GM12878 (cell line): ENCODE data around the gene CCNB1. TPM values are rescaled to one million over a fixed set of nuclear protein-coding genes. Genes with fewer than 3 reads are reported as not detected.

Experiments used
- ATAC-seq: fragments of 200-7000 bp; cut with Tn5 transposase; 3 replicates; pipeline ENCODE4 v1.9.1; 2020; ENCODE audit warnings: mild to moderate bottlenecking, moderate library complexity
- BruUV-seq: library from RNA; stranded (reverse); fragments of 400-500 nt; replicated peaks from 2 replicates; lab custom pipeline; 2021; lab: Mats Ljungman, UMichigan
- CTCF ChIA-PET: fragments of 300-600 bp; sonication (Branson Sonifier 250); formaldehyde crosslinking; extraction: SDS; loops from one replicate; lab custom pipeline; 2021; ENCODE audit warnings: inconsistent platforms; lab: Yijun Ruan, JAX
- POLR2A ChIA-PET: fragments of 350-600 bp; formaldehyde crosslinking; extraction: SDS; loops from one replicate; lab custom pipeline; 2021; ENCODE audit warnings: inconsistent platforms; lab: Charles Lee
- RAD21 ChIA-PET: fragments of 300-600 bp; sonication (Branson Sonifier 250); formaldehyde crosslinking; loops from one replicate; lab custom pipeline; 2023; ENCODE audit warnings: antibody characterized with exemption; ENCODE audit not compliant: unreplicated experiment; lab: Charles Lee
- SMC1A ChIA-PET: fragments of 300-600 bp; sonication (Branson Sonifier 250); formaldehyde crosslinking; loops from one replicate; lab custom pipeline; 2023; ENCODE audit not compliant: unreplicated experiment, uncharacterized antibody; lab: Charles Lee
- DNase-seq: peaks from one replicate; pipeline ENCODE4 v3.0.0-alpha.2; 2011; ENCODE audit warnings: low read depth, low spot score
- FAIRE-seq: peaks from 3 replicates; lab custom pipeline; 2011; peaks lifted over from hg19 to GRCh38; lab: Jason Lieb, UNC
- H2AFZ ChIP-seq: 2 replicates; pipeline ENCODE4 v1.6.0; 2011; ENCODE audit warnings: low read depth, low read length, control low read depth; ENCODE audit not compliant: control insufficient read depth
- H3K27ac ChIP-seq: 2 replicates; pipeline ENCODE4 v1.5.1; 2011; ENCODE audit warnings: control low read depth; ENCODE audit not compliant: control insufficient read depth, insufficient read depth
- H3K27me3 ChIP-seq, 2 experiments: replicated peaks in 1 of 2; 2 replicates each; pipeline versions ENCODE4 v1.6.0 to v1.6.1; 2011; ENCODE audit warnings: low read length in 1 of 2; ENCODE audit not compliant: control insufficient read depth in 2 of 2, insufficient read depth in 2 of 2
- H3K36me3 ChIP-seq, 2 experiments: 2 replicates each; pipeline ENCODE4 v1.5.1; 2011; ENCODE audit warnings: low read length in 1 of 2; ENCODE audit not compliant: control insufficient read depth in 2 of 2, insufficient read depth in 2 of 2
- H3K4me1 ChIP-seq: 2 replicates; pipeline ENCODE4 v1.6.1; 2011; ENCODE audit warnings: mild to moderate bottlenecking, low read length, moderate library complexity, mixed read lengths; ENCODE audit not compliant: control insufficient read depth, insufficient read depth
- H3K4me2 ChIP-seq: 2 replicates; pipeline ENCODE4 v1.6.0; 2011; ENCODE audit warnings: control low read depth; ENCODE audit not compliant: control insufficient read depth, insufficient read depth
- H3K4me3 ChIP-seq: fragments of 200-600 bp; sonication (generic); 2 replicates; pipeline ENCODE4 v1.5.1; 2016
- H3K79me2 ChIP-seq: 2 replicates; pipeline ENCODE4 v1.6.0; 2011; ENCODE audit warnings: low read length; ENCODE audit not compliant: control insufficient read depth, insufficient read depth
- H3K9ac ChIP-seq: 2 replicates; pipeline ENCODE4 v1.8.0; 2011; ENCODE audit warnings: low read length, control low read depth, mixed read lengths; ENCODE audit not compliant: control insufficient read depth, insufficient read depth
- H3K9me3 ChIP-seq: replicated peaks from 3 replicates; pipeline ENCODE4 v1.5.1; 2011; ENCODE audit warnings: mild to moderate bottlenecking, low read length; ENCODE audit not compliant: control insufficient read depth, insufficient read depth
- H4K20me1 ChIP-seq: 2 replicates; pipeline ENCODE4 v1.6.0; 2011; ENCODE audit not compliant: control insufficient read depth, insufficient read depth
- BHLHE40 ChIP-seq, 2 experiments: fragments of 450-650 bp in 1 of 2; IDR thresholded peaks; 2 replicates each; pipeline ENCODE4 v1.6.1; 2011 to 2017; ENCODE audit warnings: low read depth in 2 of 2, borderline replicate concordance in 1 of 2, improper control_type of control experiment in 1 of 2, low read length in 1 of 2, mild to moderate bottlenecking in 1 of 2
- CHD4 ChIP-seq: fragments of 200-600 bp; sonication (generic); IDR thresholded peaks from 2 replicates; pipeline ENCODE4 v1.6.1; 2016; ENCODE audit warnings: mild to moderate bottlenecking
- CREM ChIP-seq: IDR thresholded peaks from 2 replicates; pipeline ENCODE4 v1.6.1; 2014; ENCODE audit warnings: antibody characterized with exemption, low read depth
- EED ChIP-seq: sonication (generic); IDR thresholded peaks from 2 replicates; pipeline ENCODE4 v1.6.1; 2016; ENCODE audit warnings: antibody characterized with exemption, low read depth
- EGR1 ChIP-seq, 2 experiments: IDR thresholded peaks; 1 replicate in 1 of 2; 2 replicates in 1 of 2; pipeline ENCODE4 v1.6.1; 2011 to 2012; ENCODE audit warnings: low read depth in 2 of 2, low read length in 2 of 2, borderline replicate concordance in 1 of 2, mild to moderate bottlenecking in 1 of 2, moderate library complexity in 1 of 2
- IKZF2 ChIP-seq, 2 experiments: fragments of 450-650 bp; IDR thresholded peaks; 2 replicates each; pipeline ENCODE4 v1.6.1; 2017; ENCODE audit warnings: mild to moderate bottlenecking in 2 of 2, moderate library complexity in 2 of 2
- MEF2B ChIP-seq: fragments of 450-650 bp; IDR thresholded peaks from 2 replicates; pipeline ENCODE4 v1.6.1; 2018; ENCODE audit warnings: mild to moderate bottlenecking, moderate library complexity; ENCODE audit not compliant: partially characterized antibody, poor library complexity, severe bottlenecking
- MTA2 ChIP-seq: fragments of 450-650 bp; IDR thresholded peaks from 2 replicates; pipeline ENCODE4 v1.6.1; 2016; ENCODE audit warnings: low read depth, mild to moderate bottlenecking, moderate library complexity
- NFIC ChIP-seq: IDR thresholded peaks from 2 replicates; pipeline ENCODE4 v1.6.1; 2012; ENCODE audit warnings: low read depth, mild to moderate bottlenecking, inconsistent platforms, low read length, moderate library complexity
- NR2C2 ChIP-seq: IDR thresholded peaks from 2 replicates; pipeline ENCODE4 v1.6.1; 2011; ENCODE audit warnings: borderline replicate concordance, low read depth; ENCODE audit not compliant: control insufficient read depth, insufficient read length
- POLR2AphosphoS5 ChIP-seq: IDR thresholded peaks from 2 replicates; pipeline ENCODE4 v1.6.1; 2011; ENCODE audit warnings: mild to moderate bottlenecking, low read length, inconsistent platforms
- POU2F2 ChIP-seq: IDR thresholded peaks from 3 replicates; pipeline ENCODE4 v1.6.1; 2011; ENCODE audit warnings: low read depth, mild to moderate bottlenecking, low read length, borderline replicate concordance
- RUNX3 ChIP-seq: IDR thresholded peaks from 2 replicates; pipeline ENCODE4 v1.6.1; 2012; ENCODE audit warnings: low read length, inconsistent platforms
- SPI1 ChIP-seq: IDR thresholded peaks from 2 replicates; pipeline ENCODE4 v1.6.1; 2011; ENCODE audit warnings: low read depth, mild to moderate bottlenecking, low read length, moderate library complexity, borderline replicate concordance; ENCODE audit not compliant: insufficient read depth
- SREBF2 ChIP-seq: IDR thresholded peaks from 2 replicates; pipeline ENCODE4 v1.6.1; 2012; ENCODE audit warnings: mild to moderate bottlenecking, low read length
- WRNIP1 ChIP-seq: IDR thresholded peaks from 2 replicates; pipeline ENCODE4 v1.6.1; 2011; ENCODE audit warnings: low read depth, low read length, improper control_type of control experiment, borderline replicate concordance
- WGBS: methylation state at CpG from one replicate; pipeline ENCODE4 v1.1.6; 2016; ENCODE audit warnings: low lambda C conversion rate; ENCODE audit not compliant: insufficient replicate concordance, insufficient coverage; ENCODE audit errors: missing lambda C conversion rate; 5-methylcytosine and 5-hydroxymethylcytosine counted together
- in situ Hi-C: fragments of 300-500 bp; cut with MboI; formaldehyde crosslinking; loops from 9 replicates; pipeline ENCODE4 v1.14.3; 2018; ENCODE audit warnings: mixed read lengths
- intact Hi-C: fragments of 100-400 bp; cut with micrococcal nuclease; formaldehyde crosslinking; loops from one replicate; pipeline ENCODE4 v1.14.2; 2022; ENCODE audit not compliant: unreplicated experiment
- polyA plus RNA-seq, 11 experiments: library from polyadenylated mRNA; depleted of rRNA in 4 of 11; unstranded in 6 of 11; stranded (reverse) in 5 of 11; fragments of >200 nt; fragmentation: Nextera tagmentation in 4 of 11; fragmentation: Illumina TruSeq in 1 of 11; extraction: Ambion mirVana in 4 of 11; extraction: Trizol in 1 of 11; gene quantifications; 1 replicate in 1 of 11; 2 replicates in 10 of 11; pipeline versions ENCODE4 v1.2.1 to v1.2.3, GENCODE V29; 2011 to 2016; ENCODE audit warnings: inconsistent platforms in 2 of 11, missing spikeins in 2 of 11, low read depth in 1 of 11
- total RNA-seq, 4 experiments: library from RNA; depleted of rRNA in 3 of 4; stranded (reverse); fragments of >200 nt in 3 of 4; fragmentation: Illumina TruSeq in 1 of 4; extraction: Trizol in 1 of 4; gene quantifications; 2 replicates each; pipeline versions ENCODE4 v1.2.1 to v1.2.3, GENCODE V29; 2013 to 2021
- TF ChIP-seq, protein P1 (sequence below): IDR thresholded peaks from 2 replicates; pipeline ENCODE4 v1.6.1; 2012; ENCODE audit warnings: low read length, inconsistent platforms

The CCNB1 gene
- total and polyA plus RNA-seq, 10 of the 15 experiments (the other 5 are each of a cell fraction or from before 2014, with no cell fraction given): 148 to 403 (median 210) TPM

GRCh38 chr5:69134126-69134525 lies 32.8 kb upstream of the CCNB1 start:
- ATAC-seq: no peak
- in situ Hi-C loops (no loop called here), intact Hi-C loops (no loop called here)
- ChIA-PET POLR2A (no interaction called here), CTCF (no interaction called here), SMC1A (no interaction called here), RAD21 (no interaction called here)
- no peak for DNase-seq
- Histone ChIP-seq H3K4me3 (no peak overlapping the region), H3K4me1 (peaks cover 6% of the 10 kb centered on the region), H2AFZ (no peak overlapping the region), H3K27ac (no peak overlapping the region), H3K79me2 (no peaks in the 10 kb centered on the region), H3K9ac (no peak overlapping the region), H4K20me1 (no peaks in the 10 kb centered on the region), H3K36me3 (peaks cover 0 to 7% of the 10 kb centered on the region in 2 experiments; a peak in 2 of 4 replicates), H3K4me2 (no peak overlapping the region), H3K9me3 (no peaks in the 10 kb centered on the region; the same call in 2 of the 3 replicates), H3K27me3 (no peaks in the 10 kb centered on the region)
- FAIRE-seq: no peak
- no TSS peak for BruUV-seq
- TF ChIP-seq EED (no peak), CHD4 (no peak), SPI1 (peak; percentile 29; the same call in 1 of the 2 replicates), SREBF2 (no peak)
- 80% methylated on average over 7 of the region's 7 CpGs for WGBS

DNA sequence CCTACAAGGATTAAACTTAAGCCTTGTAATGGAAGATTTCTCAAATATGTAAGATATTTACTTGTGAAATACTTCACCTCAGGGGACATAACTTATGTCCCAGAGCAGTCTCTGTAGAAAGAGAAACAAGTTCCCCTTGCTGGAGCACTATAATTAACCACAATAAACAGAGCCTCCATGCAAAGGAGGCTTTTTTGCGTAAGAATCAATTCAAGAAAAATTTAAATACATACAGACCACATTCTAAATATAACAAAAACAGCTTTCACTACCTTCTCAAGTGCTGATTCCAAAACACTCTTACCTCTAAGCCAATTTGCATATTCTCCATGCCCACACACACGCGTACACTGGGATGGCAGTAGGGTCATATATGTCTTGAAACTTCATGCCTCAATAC lies 30.7 kb upstream of the CCNB1 start:
- ChIA-PET SMC1A (interaction anchor here (1.2 kb wide), 1 partner anchor 53 kb away, joined by 3 read pairs; the partner anchor contains the start of gene CENPH), POLR2A (no interaction called here), CTCF (no interaction called here), RAD21 (no interaction called here)
- DNase-seq: peak; percentile 70
- Histone ChIP-seq H3K9ac (no peak overlapping the region), H3K4me2 (peak overlapping the region; percentile 71), H3K36me3 (peaks cover 0 to 2% of the 10 kb centered on the region in 2 experiments; a peak in 1 of 4 replicates), H3K79me2 (no peaks in the 10 kb centered on the region), H4K20me1 (no peaks in the 10 kb centered on the region), H3K9me3 (no peaks in the 10 kb centered on the region; the same call in 2 of the 3 replicates), H3K27me3 (no peaks in the 10 kb centered on the region), H3K4me3 (no peak overlapping the region), H2AFZ (no peak overlapping the region; the same call in 1 of the 2 replicates), H3K4me1 (peaks cover 6% of the 10 kb centered on the region), H3K27ac (no peak overlapping the region)
- in situ Hi-C loops: no loop called here
- BruUV-seq: no TSS peak
- WGBS: 0% methylated on average over 3 of the region's 3 CpGs
- ATAC-seq: peak; percentile 94
- intact Hi-C loops: no loop called here
- FAIRE-seq: peak; percentile 54
- TF ChIP-seq POU2F2: peak; percentile 98
- TF ChIP-seq CREM: peak; percentile 25; the same call in 1 of the 2 replicates
- TF ChIP-seq EGR1 (IDR thresholded peaks at IDR 0.05; ENCODE audit: borderline replicate concordance in 1 of 2, low read depth in 2 of 2, low read length in 2 of 2): peak in 1 of 2 experiments; percentile 7; a peak in 1 of 3 replicates
- no peak for TF ChIP-seq NR2C2
- TF ChIP-seq BHLHE40 (IDR thresholded peaks at IDR 0.05; ENCODE audit: borderline replicate concordance in 1 of 2, low read depth in 2 of 2, low read length in 1 of 2): peak in 1 of 2 experiments; percentile 12; a peak in 1 of 4 replicates
- 0 out of 4 replicates have a peak, but pooled peaks of 1 of the 2 experiments have one; percentile 12 for TF ChIP-seq IKZF2 (IDR thresholded peaks at IDR 0.05)
- no peak for TF ChIP-seq WRNIP1
- TF ChIP-seq, protein P1, sequence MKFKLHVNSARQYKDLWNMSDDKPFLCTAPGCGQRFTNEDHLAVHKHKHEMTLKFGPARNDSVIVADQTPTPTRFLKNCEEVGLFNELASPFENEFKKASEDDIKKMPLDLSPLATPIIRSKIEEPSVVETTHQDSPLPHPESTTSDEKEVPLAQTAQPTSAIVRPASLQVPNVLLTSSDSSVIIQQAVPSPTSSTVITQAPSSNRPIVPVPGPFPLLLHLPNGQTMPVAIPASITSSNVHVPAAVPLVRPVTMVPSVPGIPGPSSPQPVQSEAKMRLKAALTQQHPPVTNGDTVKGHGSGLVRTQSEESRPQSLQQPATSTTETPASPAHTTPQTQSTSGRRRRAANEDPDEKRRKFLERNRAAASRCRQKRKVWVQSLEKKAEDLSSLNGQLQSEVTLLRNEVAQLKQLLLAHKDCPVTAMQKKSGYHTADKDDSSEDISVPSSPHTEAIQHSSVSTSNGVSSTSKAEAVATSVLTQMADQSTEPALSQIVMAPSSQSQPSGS: 0 out of 2 replicates have a peak, but pooled peaks have one; percentile 35
- peak; percentile 41; the same call in 1 of the 2 replicates for TF ChIP-seq NFIC
- TF ChIP-seq POLR2AphosphoS5: no peak
- TF ChIP-seq MEF2B: peak; percentile 85
- TF ChIP-seq RUNX3: peak; percentile 90
- peak; percentile 48; the same call in 1 of the 2 replicates for TF ChIP-seq MTA2
